ENCODE measurements around the gene SERPINB3.

GRCh38 chr18:63648241-63648640 is 13.5 kb downstream of the SERPINB3 start:
- TF ChIP-seq POLR2A (IDR thresholded peaks at IDR 0.05) (no peak), CTCF (IDR thresholded peaks at IDR 0.05) (no peak)
